Measurements from ENCODE around the gene OGFR. TPM values are rescaled to one million over a fixed set of nuclear protein-coding genes. Genes with fewer than 3 reads are reported as not detected.

The OGFR gene
- total RNA-seq, 1 experiment from 2014 or later, result 57.4 TPM

GRCh38 chr20:62760856-62761758 is 43.5 kb upstream of the OGFR start:
- ChIA-PET POLR2A (ENCODE audit: unreplicated experiment) (interaction anchor here (0.5 kb wide), 1 partner anchor 278 kb away, joined by 3 read pairs; no protein-coding TSS in a partner anchor), CTCF (no interaction called here)
- no peak overlapping the region for H2AFZ ChIP-seq
- TF ChIP-seq EZH2 (IDR thresholded peaks at IDR 0.05; ENCODE audit: low read depth), result no peak
- no peaks in the 10 kb centered on the region for H3K36me3 ChIP-seq (ENCODE audit: low read depth)
- no peak overlapping the region for H3K4me2 ChIP-seq
- H3K4me1 ChIP-seq (replicated peaks; ENCODE audit: insufficient read depth), result peaks cover 2% of the 10 kb centered on the region; the same call in 1 of the 2 replicates
- H3K4me3 ChIP-seq, result no peak overlapping the region
- no peaks in the 10 kb centered on the region for H3K9me2 ChIP-seq (ENCODE audit: insufficient read depth)
- no peaks in the 10 kb centered on the region for H4K20me1 ChIP-seq (ENCODE audit: insufficient read depth)
- intact Hi-C loops (cut with micrococcal nuclease; ENCODE audit: unreplicated experiment), result no loop called here
- H3K27me3 ChIP-seq (ENCODE audit: insufficient read depth, low read depth), result 0 out of 2 replicates have a peak, but pooled peaks cover 5% of the 10 kb centered on the region
- H3K9me3 ChIP-seq (ENCODE audit: insufficient read depth, low read depth), result no peaks in the 10 kb centered on the region
- H3K27ac ChIP-seq, result no peak overlapping the region
- peaks cover 27% of the 10 kb centered on the region; the same call in 1 of the 2 replicates for H3F3A ChIP-seq (ENCODE audit: insufficient read depth, low read depth)
- BruUV-seq (replicated peaks), result no TSS peak
- peak in 1 of 2 experiments; percentile 38 for DNase-seq
- no peaks in the 10 kb centered on the region for H3K79me2 ChIP-seq (ENCODE audit: low read depth)

- Histone ChIP-seq H2AFZ (no peak overlapping the region), H3K79me2 (ENCODE audit: low read depth) (no peaks in the 10 kb centered on the region), H3K9me3 (ENCODE audit: insufficient read depth, low read depth) (no peaks in the 10 kb centered on the region), H3K36me3 (ENCODE audit: low read depth) (no peaks in the 10 kb centered on the region), H3K9me2 (ENCODE audit: insufficient read depth) (no peaks in the 10 kb centered on the region), H3K27me3 (ENCODE audit: insufficient read depth, low read depth) (0 out of 2 replicates have a peak, but pooled peaks cover 5% of the 10 kb centered on the region), H3K4me2 (no peak overlapping the region), H3K27ac (no peak overlapping the region), H3K4me1 (replicated peaks; ENCODE audit: insufficient read depth) (peaks cover 9% of the 10 kb centered on the region), H4K20me1 (ENCODE audit: insufficient read depth) (no peaks in the 10 kb centered on the region), H3K4me3 (no peak overlapping the region), H3F3A (ENCODE audit: insufficient read depth, low read depth) (peaks cover 23% of the 10 kb centered on the region; the same call in 1 of the 2 replicates)
- no peak for TF ChIP-seq EZH2 (IDR thresholded peaks at IDR 0.05; ENCODE audit: low read depth)
- TF ChIP-seq CTCF (conservative IDR thresholded peaks at IDR 0.05), result no peak
- intact Hi-C loops (cut with micrococcal nuclease; ENCODE audit: unreplicated experiment), result no loop called here
- ChIA-PET POLR2A (ENCODE audit: unreplicated experiment) (no interaction called here), CTCF (no interaction called here)
- no peak for DNase-seq
- BruUV-seq (replicated peaks), result no TSS peak
Observed at GRCh38 chr20:62761759-62762131, 42.9 kb upstream of the OGFR start.

GRCh38 chr20:62762376-62762775 is 42.3 kb upstream of the OGFR start:
- intact Hi-C loops (cut with micrococcal nuclease; ENCODE audit: unreplicated experiment), result no loop called here
- Histone ChIP-seq H3K4me2 (no peak overlapping the region), H3K36me3 (ENCODE audit: low read depth) (no peaks in the 10 kb centered on the region), H3K4me3 (no peak overlapping the region), H3F3A (ENCODE audit: insufficient read depth, low read depth) (peaks cover 19% of the 10 kb centered on the region; the same call in 1 of the 2 replicates), H3K9me3 (ENCODE audit: insufficient read depth, low read depth) (no peaks in the 10 kb centered on the region), H3K27ac (no peak overlapping the region), H3K4me1 (replicated peaks; ENCODE audit: insufficient read depth) (peaks cover 15% of the 10 kb centered on the region), H3K9me2 (ENCODE audit: insufficient read depth) (no peaks in the 10 kb centered on the region), H3K27me3 (ENCODE audit: insufficient read depth, low read depth) (0 out of 2 replicates have a peak, but pooled peaks cover 5% of the 10 kb centered on the region), H2AFZ (no peak overlapping the region), H4K20me1 (ENCODE audit: insufficient read depth) (no peaks in the 10 kb centered on the region), H3K79me2 (ENCODE audit: low read depth) (no peaks in the 10 kb centered on the region)
- DNase-seq, result no peak
- no TSS peak for BruUV-seq (replicated peaks)
- TF ChIP-seq EZH2 (IDR thresholded peaks at IDR 0.05; ENCODE audit: low read depth) (no peak), CTCF (conservative IDR thresholded peaks at IDR 0.05) (no peak)
- ChIA-PET POLR2A (ENCODE audit: unreplicated experiment) (interaction anchor here (0.5 to 0.6 kb wide), 2 partner anchors 95 to 1269 kb away, joined by 3 read pairs; no protein-coding TSS in a partner anchor), CTCF (no interaction called here)
